CD4-positive, alpha-beta memory T cell (primary cell): Measurements from ENCODE around the gene STYXL1. TPM values are rescaled to one million over a fixed set of nuclear protein-coding genes. Genes with fewer than 3 reads are reported as not detected.

Source experiments
- CTCF ChIA-PET: fragments of 350-600 bp; sonication (Branson Sonifier 250); formaldehyde crosslinking; loops from one replicate; lab custom pipeline; 2021; ENCODE audit warnings: inconsistent platforms; ENCODE audit not compliant: partially characterized antibody; lab: Charles Lee
- POLR2A ChIA-PET: fragments of 350-600 bp; sonication (Branson Sonifier 250); formaldehyde crosslinking; loops from one replicate; lab custom pipeline; 2021; ENCODE audit not compliant: partially characterized antibody; lab: Charles Lee
- DNase-seq, 5 donors: peaks; one replicate each; pipeline versions ENCODE4 v3.0.0 to v3.0.0-alpha.2; 2020 to 2022; ENCODE audit warnings: mixed read lengths in 1 of 5
- H3K27ac ChIP-seq: one replicate; pipeline ENCODE4 v1.7.0; 2013; ENCODE audit warnings: low read depth, low read length
- H3K27me3 ChIP-seq: 2 replicates; pipeline ENCODE4 v1.7.0; 2013; ENCODE audit warnings: mild to moderate bottlenecking, low read length, moderate library complexity; ENCODE audit not compliant: insufficient read depth
- H3K36me3 ChIP-seq: 2 replicates; pipeline ENCODE4 v1.7.0; 2013; ENCODE audit warnings: mild to moderate bottlenecking, low read length, moderate library complexity; ENCODE audit not compliant: insufficient read depth
- H3K4me1 ChIP-seq: 2 replicates; pipeline ENCODE4 v1.7.0; 2013; ENCODE audit warnings: mild to moderate bottlenecking, low read length, moderate library complexity; ENCODE audit not compliant: insufficient read depth
- H3K4me3 ChIP-seq, 2 donors: one replicate each; pipeline ENCODE4 v1.7.0; 2013; ENCODE audit warnings: low read length in 2 of 2, mild to moderate bottlenecking in 1 of 2
- H3K9me3 ChIP-seq, 2 donors: one replicate each; pipeline ENCODE4 v1.7.0; 2013; ENCODE audit warnings: low read length in 2 of 2, control low read depth in 1 of 2; ENCODE audit not compliant: control insufficient read depth in 1 of 2
- H3K27ac Mint-ChIP-seq, 7 donors: one replicate each; pipeline ENCODE4 v1.8.0; 2020 to 2021; ENCODE audit warnings: mixed read lengths in 7 of 7, mild to moderate bottlenecking in 6 of 7, inconsistent platforms in 3 of 7, moderate library complexity in 3 of 7
- H3K27me3 Mint-ChIP-seq, 2 donors: one replicate each; pipeline ENCODE4 v1.8.0; 2020 to 2021; ENCODE audit warnings: mixed read lengths in 2 of 2
- H3K36me3 Mint-ChIP-seq, 2 donors: one replicate each; pipeline ENCODE4 v1.8.0; 2020 to 2021; ENCODE audit warnings: mixed read lengths in 2 of 2, inconsistent platforms in 1 of 2, mild to moderate bottlenecking in 1 of 2
- H3K4me1 Mint-ChIP-seq, 4 donors: one replicate each; pipeline ENCODE4 v1.8.0; 2020 to 2021; ENCODE audit warnings: mixed read lengths in 4 of 4, mild to moderate bottlenecking in 1 of 4
- H3K4me3 Mint-ChIP-seq, 8 donors: one replicate each; pipeline ENCODE4 v1.8.0; 2020 to 2021; ENCODE audit warnings: mixed read lengths in 8 of 8, mild to moderate bottlenecking in 7 of 8, moderate library complexity in 6 of 8, inconsistent platforms in 3 of 8
- H3K9me3 Mint-ChIP-seq, 8 donors: one replicate each; pipeline ENCODE4 v1.8.0; 2020 to 2021; ENCODE audit warnings: mixed read lengths in 8 of 8, mild to moderate bottlenecking in 5 of 8, inconsistent platforms in 3 of 8, moderate library complexity in 1 of 8
- intact Hi-C: fragments of 100-400 bp; cut with micrococcal nuclease; formaldehyde crosslinking; loops from one replicate; pipeline ENCODE4 v1.15.1; 2023
- polyA plus RNA-seq, 2 donors: library from polyadenylated mRNA; unstranded; fragments of 300-500 nt; fragmentation: Illumina TruSeq; gene quantifications; one replicate each; pipeline ENCODE4 v1.2.3, GENCODE V29; 2021
- total RNA-seq, 2 experiments: library from RNA; stranded (reverse); gene quantifications; one replicate each; pipeline ENCODE4 v1.2.3, GENCODE V29; 2021

STYXL1 gene
- total and polyA plus RNA-seq, 4 experiments from 2014 or later: 18.9 to 71.0 (median 33.7) TPM

DNA sequence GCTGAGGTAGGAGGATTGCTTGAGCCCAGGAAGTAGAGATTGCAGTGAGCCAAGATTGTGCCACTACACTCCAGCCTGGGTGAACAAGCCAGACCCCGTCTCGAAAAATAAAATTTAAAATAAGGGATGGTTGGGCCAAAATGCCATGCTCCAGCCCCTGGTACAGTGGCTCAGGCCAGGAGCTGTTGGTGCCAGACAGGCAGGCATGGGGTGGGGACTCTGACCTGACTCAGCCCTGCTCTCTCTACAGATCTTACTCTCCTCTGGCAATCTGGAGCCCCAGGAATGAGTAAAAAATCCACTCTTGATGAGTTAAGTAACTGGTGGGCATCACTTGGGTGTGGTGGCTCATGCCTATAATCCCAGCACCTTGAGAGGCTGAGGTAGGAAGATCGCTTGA, 45.0 kb downstream of the STYXL1 start:
- H3K4me1 ChIP-seq: no peaks in the 10 kb centered on the region
- no peak for DNase-seq
- Mint-ChIP-seq H3K36me3 (peaks cover 11 to 12% of the 10 kb centered on the region in 2 donors), H3K27me3 (no peaks in the 10 kb centered on the region), H3K4me3 (no peak overlapping the region), H3K4me1 (peaks cover 0 to 6% (median 2%) of the 10 kb centered on the region in 4 donors), H3K9me3 (no peaks in the 10 kb centered on the region), H3K27ac (peak overlapping the region in 1 of 7 donors; percentile 50)
- H3K9me3 ChIP-seq: no peaks in the 10 kb centered on the region
- intact Hi-C loops: no loop called here
- peaks cover 13% of the 10 kb centered on the region for H3K36me3 ChIP-seq
- ChIA-PET POLR2A (no interaction called here), CTCF (interaction anchor here (0.5 to 2.0 kb wide), 2 partner anchors 18 to 63 kb away, joined by 3 to 9 read pairs; no protein-coding TSS in a partner anchor)
- no peaks in the 10 kb centered on the region for H3K27me3 ChIP-seq
- no peak overlapping the region for H3K27ac ChIP-seq
- no peak overlapping the region for H3K4me3 ChIP-seq

DNA sequence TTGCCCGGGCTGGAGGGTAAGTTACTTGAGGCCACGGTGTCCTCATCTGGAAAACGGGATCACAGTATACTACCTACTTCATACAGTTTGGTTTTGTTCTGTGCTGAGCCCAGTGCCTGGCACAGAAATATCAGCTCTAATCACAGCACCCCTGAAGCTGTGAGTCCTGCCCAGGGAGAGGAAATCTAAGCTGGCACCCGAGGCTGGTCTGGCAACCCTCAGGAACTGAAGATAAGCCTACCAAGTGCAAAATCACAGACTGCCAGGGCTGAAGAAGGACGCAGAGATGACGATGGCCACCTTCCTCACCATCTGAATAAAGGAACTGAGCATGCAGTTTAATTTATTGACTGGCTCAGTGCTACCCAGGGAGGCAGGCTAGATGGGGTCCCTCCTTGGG, 45.7 kb downstream of the STYXL1 start:
- no peak overlapping the region for H3K4me3 ChIP-seq
- no peak overlapping the region for H3K27ac ChIP-seq
- DNase-seq: no peak
- intact Hi-C loops: no loop called here
- ChIA-PET POLR2A (no interaction called here), CTCF (interaction anchor here (2.0 kb wide), 1 partner anchor 18 kb away, joined by 9 read pairs; no protein-coding TSS in a partner anchor)
- Mint-ChIP-seq H3K27me3 (no peaks in the 10 kb centered on the region), H3K4me1 (peaks cover 7 to 13% (median 7%) of the 10 kb centered on the region in 4 donors), H3K9me3 (no peaks in the 10 kb centered on the region), H3K27ac (peak overlapping the region in 2 of 7 donors; percentile 23 to 43), H3K4me3 (no peak overlapping the region), H3K36me3 (peaks cover 11 to 12% of the 10 kb centered on the region in 2 donors)
- H3K9me3 ChIP-seq: no peaks in the 10 kb centered on the region
- no peaks in the 10 kb centered on the region for H3K27me3 ChIP-seq
- peaks cover 13% of the 10 kb centered on the region for H3K36me3 ChIP-seq
- H3K4me1 ChIP-seq: peaks cover 5% of the 10 kb centered on the region

DNA sequence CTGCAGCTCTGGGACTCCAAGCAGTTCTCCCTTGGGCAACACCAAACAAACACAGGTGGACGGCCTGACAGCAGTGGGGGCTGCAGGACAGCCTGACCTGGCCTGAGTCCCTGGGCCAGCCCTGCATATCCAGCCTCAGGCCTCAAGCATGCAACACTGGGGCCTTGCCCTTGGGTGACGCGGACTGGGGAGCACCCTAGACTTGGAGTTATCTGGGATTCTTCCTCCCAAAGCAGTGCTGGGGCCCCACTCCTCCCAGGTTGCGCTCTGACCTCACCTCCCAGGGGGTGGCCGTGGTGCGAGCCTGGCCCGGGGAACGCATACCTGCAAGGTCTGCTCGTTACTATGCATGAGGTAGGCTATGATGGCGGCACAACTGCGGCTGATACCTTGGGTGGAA, 47.2 kb downstream of the STYXL1 start:
- Histone ChIP-seq H3K27me3 (no peaks in the 10 kb centered on the region), H3K36me3 (peaks cover 13% of the 10 kb centered on the region), H3K27ac (no peak overlapping the region), H3K4me1 (peaks cover 13% of the 10 kb centered on the region), H3K9me3 (no peaks in the 10 kb centered on the region), H3K4me3 (no peak overlapping the region)
- Mint-ChIP-seq H3K27ac (no peak overlapping the region), H3K9me3 (no peaks in the 10 kb centered on the region), H3K36me3 (peaks cover 11 to 12% of the 10 kb centered on the region in 2 donors), H3K27me3 (no peaks in the 10 kb centered on the region), H3K4me1 (peaks cover 11 to 22% (median 17%) of the 10 kb centered on the region in 4 donors), H3K4me3 (no peak overlapping the region)
- CTCF ChIA-PET: no interaction called here
- DNase-seq: no peak
- POLR2A ChIA-PET: no interaction called here
- intact Hi-C loops: no loop called here

DNA sequence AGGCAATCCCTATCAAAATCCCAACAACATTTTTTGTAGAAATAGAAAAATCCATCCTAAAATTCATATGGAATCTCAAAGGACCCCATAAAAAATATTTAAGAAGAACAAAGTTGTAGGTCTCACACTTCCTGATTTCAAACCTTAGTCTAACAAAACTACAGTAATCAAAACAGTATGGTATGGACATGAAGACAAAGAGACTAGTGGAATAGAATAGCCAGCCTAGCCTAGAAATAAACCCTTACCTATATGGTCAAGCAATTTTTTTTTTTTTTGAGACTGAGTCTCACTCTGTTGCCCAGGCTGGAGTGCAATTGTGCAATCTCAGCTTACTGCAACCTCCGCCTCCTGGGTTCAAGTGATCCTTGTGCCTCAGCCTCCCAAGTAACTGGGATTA, 49.8 kb downstream of the STYXL1 start:
- no peak overlapping the region for H3K4me3 Mint-ChIP-seq
- Histone ChIP-seq H3K4me1 (peaks cover 24% of the 10 kb centered on the region), H3K27ac (no peak overlapping the region), H3K36me3 (peaks cover 2% of the 10 kb centered on the region), H3K27me3 (no peaks in the 10 kb centered on the region), H3K9me3 (no peaks in the 10 kb centered on the region), H3K4me3 (no peak overlapping the region)
- H3K9me3 Mint-ChIP-seq: peaks cover 0 to 2% (median 0%) of the 10 kb centered on the region in 8 donors
- POLR2A ChIA-PET: no interaction called here
- peaks cover 14 to 29% (median 19%) of the 10 kb centered on the region in 4 donors for H3K4me1 Mint-ChIP-seq
- H3K27ac Mint-ChIP-seq: peak overlapping the region in 1 of 7 donors; percentile 7
- peaks cover 2 to 4% of the 10 kb centered on the region in 2 donors for H3K36me3 Mint-ChIP-seq
- DNase-seq: no peak
- H3K27me3 Mint-ChIP-seq: no peaks in the 10 kb centered on the region
- CTCF ChIA-PET: interaction anchor here (1.1 kb wide), 1 partner anchor 107 kb away, joined by 4 read pairs; no protein-coding TSS in a partner anchor
- intact Hi-C loops: no loop called here

DNA sequence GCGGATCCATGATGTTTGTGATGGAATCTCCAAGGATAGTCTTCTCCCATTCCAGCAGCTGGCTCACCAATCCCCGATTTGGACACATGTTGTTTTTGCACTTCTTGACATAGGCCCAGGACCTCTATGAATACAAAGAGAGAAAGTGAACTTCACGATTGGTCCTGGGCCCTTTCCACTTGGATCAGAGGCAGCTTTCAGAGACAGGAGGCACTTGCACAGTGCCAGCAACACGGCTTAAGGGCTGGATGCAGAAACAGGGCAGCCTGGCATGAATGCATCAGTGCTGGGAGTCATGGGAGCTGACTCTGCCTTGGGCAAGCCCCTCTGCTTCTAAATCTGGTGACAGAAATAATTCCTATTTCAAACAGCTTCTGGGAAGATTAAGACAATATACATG, 51.3 kb downstream of the STYXL1 start:
- ChIA-PET CTCF (no interaction called here), POLR2A (no interaction called here)
- no peaks in the 10 kb centered on the region for H3K27me3 ChIP-seq
- H3K36me3 ChIP-seq: no peaks in the 10 kb centered on the region
- peaks cover 26% of the 10 kb centered on the region for H3K4me1 ChIP-seq
- H3K4me3 ChIP-seq: no peak overlapping the region
- no peaks in the 10 kb centered on the region for H3K27me3 Mint-ChIP-seq
- peaks cover 14 to 33% (median 23%) of the 10 kb centered on the region in 4 donors for H3K4me1 Mint-ChIP-seq
- DNase-seq: no peak
- H3K9me3 Mint-ChIP-seq: peaks cover 0 to 2% (median 0%) of the 10 kb centered on the region in 8 donors
- H3K27ac ChIP-seq: no peak overlapping the region
- intact Hi-C loops: no loop called here
- H3K27ac Mint-ChIP-seq: peak overlapping the region in 2 of 7 donors; percentile 3 to 49
- H3K4me3 Mint-ChIP-seq: peak overlapping the region in 3 of 8 donors; percentile 17 to 72 (median 66)
- no peaks in the 10 kb centered on the region for H3K9me3 ChIP-seq
- H3K36me3 Mint-ChIP-seq: no peaks in the 10 kb centered on the region

DNA sequence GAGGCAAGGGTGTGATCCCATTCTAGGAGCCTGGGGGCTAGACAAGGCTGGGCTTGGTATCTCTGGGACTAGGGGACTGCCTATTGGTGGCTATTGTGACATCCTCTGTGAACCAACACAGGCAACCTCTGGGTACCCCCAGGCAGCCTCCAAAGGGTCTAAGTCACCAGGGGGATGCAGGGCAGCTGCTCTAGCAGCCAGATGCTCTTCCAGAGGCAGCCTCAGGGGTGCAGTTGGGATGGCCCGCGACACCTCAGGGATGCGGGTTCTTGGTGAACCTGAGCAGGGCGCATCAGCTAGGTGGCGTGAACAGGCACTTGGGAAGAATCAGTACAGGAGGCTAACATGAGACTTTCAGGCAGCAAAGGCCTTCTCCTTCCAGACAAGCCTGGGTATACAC, 51.8 kb downstream of the STYXL1 start:
- Mint-ChIP-seq H3K27ac (peak overlapping the region in 1 of 7 donors; percentile 3), H3K4me1 (peaks cover 14 to 35% (median 24%) of the 10 kb centered on the region in 4 donors), H3K27me3 (no peaks in the 10 kb centered on the region), H3K36me3 (no peaks in the 10 kb centered on the region), H3K9me3 (peaks cover 0 to 2% (median 0%) of the 10 kb centered on the region in 8 donors), H3K4me3 (peak overlapping the region in 4 of 8 donors; percentile 26 to 72 (median 58))
- no peak overlapping the region for H3K27ac ChIP-seq
- ChIA-PET POLR2A (no interaction called here), CTCF (no interaction called here)
- no peaks in the 10 kb centered on the region for H3K9me3 ChIP-seq
- no peaks in the 10 kb centered on the region for H3K36me3 ChIP-seq
- intact Hi-C loops: loop anchor here (2.0 kb wide), 1 partner anchor 81 kb away; the partner anchor contains the start of gene POR
- H3K4me1 ChIP-seq: peaks cover 26% of the 10 kb centered on the region
- H3K27me3 ChIP-seq: no peaks in the 10 kb centered on the region
- DNase-seq: no peak
- no peak overlapping the region for H3K4me3 ChIP-seq

DNA sequence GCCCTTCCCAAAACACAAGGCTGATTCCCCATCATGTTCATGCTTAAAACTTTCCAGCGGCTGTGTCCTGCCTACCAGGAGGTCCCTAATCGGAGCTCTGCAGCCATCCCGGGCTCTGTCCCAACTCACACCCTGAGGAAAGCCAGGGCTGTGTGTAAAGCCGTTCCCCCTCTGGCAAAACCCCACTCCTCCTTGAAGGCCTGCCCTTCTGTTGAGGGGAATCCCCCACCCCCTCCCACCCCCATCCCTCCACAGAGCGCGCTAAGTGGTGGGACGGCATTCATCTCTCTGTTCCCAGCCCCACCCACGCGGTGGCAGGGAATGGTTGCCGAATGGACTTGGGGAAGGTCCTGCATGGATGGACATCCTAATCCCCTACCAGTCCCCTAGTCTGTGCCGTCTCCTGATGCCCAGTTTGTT, 52.7 kb downstream of the STYXL1 start:
- Mint-ChIP-seq H3K4me1 (peaks cover 14 to 39% (median 28%) of the 10 kb centered on the region in 4 donors), H3K27me3 (no peaks in the 10 kb centered on the region), H3K36me3 (peaks cover 0 to 2% of the 10 kb centered on the region in 2 donors), H3K9me3 (peaks cover 0 to 2% (median 0%) of the 10 kb centered on the region in 8 donors), H3K4me3 (peak overlapping the region; percentile 55 to 82 (median 78)), H3K27ac (peak overlapping the region in 1 of 7 donors; percentile 15)
- Histone ChIP-seq H3K36me3 (no peaks in the 10 kb centered on the region), H3K4me3 (peak overlapping the region in 1 of 2 donors; percentile 92), H3K9me3 (no peaks in the 10 kb centered on the region), H3K4me1 (peaks cover 26% of the 10 kb centered on the region), H3K27me3 (no peaks in the 10 kb centered on the region), H3K27ac (no peak overlapping the region)
- DNase-seq: no peak
- ChIA-PET POLR2A (interaction anchor here (0.7 to 3.2 kb wide), 7 partner anchors 13 to 116 kb away, joined by 3 to 23 read pairs (median 5); partner anchors contain the start of genes MDH2, POR, RHBDD2 and STYXL1), CTCF (no interaction called here)
- intact Hi-C loops: loop anchor here (2.0 kb wide), 1 partner anchor 80 kb away; the partner anchor contains the start of gene POR
